ENCODE results near the gene PIGZ. TPM values are rescaled to one million over a fixed set of nuclear protein-coding genes. Genes with fewer than 3 reads are reported as not detected.

The PIGZ gene
- total RNA-seq, 2 experiments from 2014 or later = 0.12 to 0.26 TPM

DNA sequence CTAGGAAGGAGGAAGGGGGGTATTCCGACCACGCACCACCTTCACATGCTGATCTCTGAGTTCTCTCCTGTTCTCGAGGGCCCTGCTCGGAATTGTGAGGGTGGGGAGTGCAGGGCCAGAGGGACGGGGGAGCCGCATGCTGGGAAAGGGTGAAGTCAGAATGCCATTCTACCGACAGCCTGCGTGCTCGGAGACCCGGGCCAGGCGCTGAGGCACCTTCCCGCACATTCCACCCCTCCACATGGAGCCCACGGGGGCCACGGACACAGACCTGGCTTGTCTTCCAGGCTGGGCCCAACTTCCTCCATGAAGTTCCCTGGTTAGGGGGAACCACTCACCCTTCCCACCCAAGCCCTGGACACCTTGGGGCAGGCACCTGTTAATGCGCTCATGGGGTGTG lies 28.7 kb upstream of the PIGZ start:
- no peak overlapping the region for H3K27ac Mint-ChIP-seq

DNA sequence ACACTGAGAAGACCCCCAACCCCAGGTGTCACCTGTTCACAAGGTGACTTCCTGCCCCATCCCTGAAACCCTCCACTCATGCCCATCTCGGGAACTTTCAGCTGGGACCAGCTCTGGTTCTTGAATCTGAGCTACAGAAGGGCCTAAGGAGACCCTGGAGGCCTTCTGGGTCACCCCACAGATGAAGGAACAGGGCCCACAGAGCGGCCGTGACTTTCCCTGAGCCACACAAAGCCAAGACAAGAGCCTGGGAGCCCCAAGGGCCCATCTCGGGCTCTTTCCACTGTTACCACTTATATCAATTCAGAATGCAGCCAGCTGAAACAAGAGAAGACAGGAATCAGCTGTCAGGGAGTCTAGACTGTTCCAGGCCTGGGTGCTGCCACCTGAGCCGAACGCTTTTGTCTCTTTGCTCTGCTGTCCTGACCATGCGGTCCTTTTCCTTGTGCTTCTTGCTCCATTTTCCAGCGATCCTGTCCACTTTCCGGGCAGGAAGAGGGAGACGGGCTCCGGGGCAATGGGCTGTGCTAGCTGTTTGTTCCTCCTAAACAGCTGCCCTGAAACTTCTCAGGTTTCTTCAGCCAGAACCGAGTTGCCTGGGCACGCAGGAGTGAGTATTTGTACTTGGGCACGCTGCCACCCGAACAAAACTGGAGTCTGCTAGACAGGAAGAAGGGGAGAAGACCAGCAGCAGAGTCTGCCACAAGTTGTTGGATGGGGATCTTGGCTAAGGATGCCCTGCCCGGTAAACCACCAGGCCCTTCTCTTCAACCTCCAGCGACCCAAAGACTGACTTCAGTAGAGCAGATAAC lies 28.0 kb upstream of the PIGZ start:
- DNase-seq = no peak
- Mint-ChIP-seq H3K9me3 (no peaks in the 10 kb centered on the region), H3K4me3 (no peak overlapping the region), H3K27ac (no peak overlapping the region), H3K27me3 (ENCODE audit: low read depth) (no peaks in the 10 kb centered on the region), H3K36me3 (ENCODE audit: low read depth) (no peaks in the 10 kb centered on the region), H3K4me1 (ENCODE audit: low read depth) (peaks cover 1% of the 10 kb centered on the region)
- CTCF ChIA-PET = interaction anchor here (1.4 kb wide), 1 partner anchor 33 kb away, joined by 5 read pairs; the partner anchor contains the start of gene MELTF
- intact Hi-C loops (cut with micrococcal nuclease) = no loop called here

More for the DNA sequence above, 28.7 kb upstream of the PIGZ start:
- CTCF ChIA-PET = interaction anchor here (1.0 to 1.3 kb wide), 3 partner anchors 10 to 32 kb away, joined by 3 to 7 read pairs (median 3); partner anchors contain the start of gene MELTF
- no peaks in the 10 kb centered on the region for H3K36me3 Mint-ChIP-seq (ENCODE audit: low read depth)
- no peaks in the 10 kb centered on the region for H3K9me3 Mint-ChIP-seq
- H3K4me3 Mint-ChIP-seq = no peak overlapping the region
- no peak for DNase-seq
- intact Hi-C loops (cut with micrococcal nuclease) = no loop called here
- no peaks in the 10 kb centered on the region for H3K27me3 Mint-ChIP-seq (ENCODE audit: low read depth)
- peaks cover 3% of the 10 kb centered on the region for H3K4me1 Mint-ChIP-seq (ENCODE audit: low read depth)

DNA sequence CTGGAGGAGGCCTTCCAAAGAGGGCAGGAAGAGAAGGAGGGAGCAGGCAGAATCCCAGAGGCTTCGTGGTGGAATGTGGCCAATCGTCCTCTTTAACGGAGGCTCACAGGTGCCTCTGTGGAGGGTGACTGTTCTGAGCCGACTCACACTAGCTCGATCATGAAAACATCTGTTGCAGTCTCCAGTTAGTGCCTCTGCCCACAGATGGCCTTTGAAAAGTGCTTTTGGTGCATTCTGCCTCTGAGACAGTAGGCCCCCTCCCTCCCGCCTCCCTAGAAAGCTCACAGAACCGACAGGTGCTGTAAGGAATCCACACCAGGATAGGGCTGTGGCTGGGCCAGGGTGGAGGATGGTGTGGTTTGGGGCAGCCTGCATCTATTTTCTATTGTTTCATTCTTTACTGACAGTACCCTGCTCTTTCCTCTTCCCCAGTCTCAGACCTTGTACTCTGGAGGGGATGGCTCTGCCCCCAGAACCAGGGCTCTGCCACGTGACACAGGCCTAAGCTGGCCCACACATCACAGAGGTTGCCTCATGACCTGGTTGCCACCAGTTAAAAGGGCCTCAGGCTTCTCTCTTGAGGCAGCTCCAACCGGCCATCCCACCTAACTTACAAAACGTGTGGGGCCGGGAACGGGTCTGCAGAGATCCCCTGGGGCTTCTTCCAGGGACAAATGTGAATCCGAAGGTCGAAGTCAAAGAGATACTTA lies 27.2 kb upstream of the PIGZ start:
- Mint-ChIP-seq H3K36me3 (ENCODE audit: low read depth) (no peaks in the 10 kb centered on the region), H3K27me3 (ENCODE audit: low read depth) (no peaks in the 10 kb centered on the region), H3K4me3 (no peak overlapping the region), H3K9me3 (no peaks in the 10 kb centered on the region), H3K27ac (no peak overlapping the region), H3K4me1 (ENCODE audit: low read depth) (no peaks in the 10 kb centered on the region)
- CTCF ChIA-PET = interaction anchor here (0.6 to 1.4 kb wide), 2 partner anchors 34 to 158 kb away, joined by 3 to 5 read pairs; partner anchors contain the start of gene MELTF
- no peak for DNase-seq
- intact Hi-C loops (cut with micrococcal nuclease) = no loop called here

DNA sequence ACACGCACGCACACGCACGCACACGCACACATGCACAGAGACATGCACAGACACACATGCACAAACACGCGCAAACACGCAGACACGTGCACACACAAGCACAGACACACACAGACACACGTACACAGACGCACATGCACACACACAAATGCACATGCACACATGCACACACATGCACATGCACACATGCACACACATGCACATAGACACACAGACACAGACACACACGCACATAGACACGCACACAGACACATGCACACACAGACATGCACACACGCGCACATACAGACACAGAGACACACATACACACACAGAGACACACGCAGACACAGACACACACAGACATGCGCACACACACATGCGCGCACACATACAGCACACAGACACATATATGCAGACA lies 26.4 kb upstream of the PIGZ start:
- CTCF ChIA-PET = interaction anchor here (0.6 kb wide), 1 partner anchor 157 kb away, joined by 3 read pairs; no protein-coding TSS in a partner anchor
- Mint-ChIP-seq H3K27ac (no peak overlapping the region), H3K4me3 (no peak overlapping the region), H3K36me3 (ENCODE audit: low read depth) (no peaks in the 10 kb centered on the region), H3K4me1 (ENCODE audit: low read depth) (no peaks in the 10 kb centered on the region), H3K9me3 (no peaks in the 10 kb centered on the region), H3K27me3 (ENCODE audit: low read depth) (no peaks in the 10 kb centered on the region)
- intact Hi-C loops (cut with micrococcal nuclease) = no loop called here
- no peak for DNase-seq

DNA sequence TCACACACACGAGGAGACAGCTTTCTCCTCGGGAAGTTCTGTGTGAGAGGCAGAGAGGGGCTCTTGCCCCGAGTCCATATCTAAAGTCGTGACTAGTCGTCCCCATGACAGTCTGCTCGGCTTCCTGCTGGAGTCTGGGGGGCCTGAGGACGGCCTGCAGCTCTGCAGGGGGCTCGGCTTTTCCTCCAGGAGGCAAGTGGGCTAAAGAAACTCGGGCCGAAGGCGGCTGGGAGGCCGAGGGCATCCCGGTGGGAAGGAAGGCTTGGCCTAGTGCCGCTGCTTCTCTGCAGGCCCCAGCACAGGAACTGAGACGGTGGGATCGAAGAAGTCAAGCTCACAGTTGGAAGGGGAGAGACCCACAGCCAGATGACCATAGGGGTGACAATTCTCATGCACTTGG lies 25.4 kb upstream of the PIGZ start:
- no peaks in the 10 kb centered on the region for H3K9me3 Mint-ChIP-seq
- intact Hi-C loops (cut with micrococcal nuclease) = no loop called here
- H3K27me3 Mint-ChIP-seq (ENCODE audit: low read depth) = no peaks in the 10 kb centered on the region
- no peak for DNase-seq
- no peak overlapping the region for H3K27ac Mint-ChIP-seq
- no peak overlapping the region for H3K4me3 Mint-ChIP-seq
- no peaks in the 10 kb centered on the region for H3K36me3 Mint-ChIP-seq (ENCODE audit: low read depth)
- CTCF ChIA-PET = interaction anchor here (1.1 kb wide), 1 partner anchor 36 kb away, joined by 3 read pairs; the partner anchor contains the start of gene MELTF
- H3K4me1 Mint-ChIP-seq (ENCODE audit: low read depth) = no peaks in the 10 kb centered on the region

DNA sequence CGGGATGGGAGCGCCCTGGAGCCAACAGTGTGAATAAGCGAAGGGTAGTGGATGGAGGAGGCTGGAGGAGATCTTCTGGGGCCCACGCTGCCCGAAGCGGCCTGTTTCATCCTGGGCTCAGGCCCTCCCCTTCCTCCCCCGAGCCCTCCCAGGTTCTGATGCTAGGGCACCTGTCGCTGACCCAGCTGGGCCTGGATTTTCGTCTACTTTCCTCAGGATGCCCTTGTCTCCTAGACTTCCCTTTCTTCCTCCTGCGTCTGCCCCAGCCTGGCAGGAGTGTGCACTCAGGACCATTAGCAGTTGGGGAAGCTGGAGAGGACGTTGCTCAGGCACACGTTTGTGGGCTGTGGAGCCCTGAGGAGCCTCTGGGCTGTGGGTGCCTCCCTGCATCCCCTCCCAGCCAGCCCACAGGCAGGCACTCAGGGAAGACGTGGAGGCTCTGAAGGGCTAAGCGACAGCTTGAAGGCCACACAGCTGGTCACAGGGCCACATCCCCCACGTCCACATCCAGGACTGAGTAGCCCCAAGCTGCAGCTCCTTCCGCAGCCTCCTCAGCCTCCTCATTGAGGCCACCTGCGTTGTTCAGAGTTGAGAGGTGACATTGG lies 23.9 kb upstream of the PIGZ start:
- CTCF ChIA-PET = interaction anchor here (0.7 to 1.5 kb wide), 2 partner anchors 13 to 37 kb away, joined by 3 to 4 read pairs; partner anchors contain the start of gene MELTF
- intact Hi-C loops (cut with micrococcal nuclease) = no loop called here
- Mint-ChIP-seq H3K27ac (no peak overlapping the region), H3K36me3 (ENCODE audit: low read depth) (no peaks in the 10 kb centered on the region), H3K9me3 (no peaks in the 10 kb centered on the region), H3K27me3 (ENCODE audit: low read depth) (no peaks in the 10 kb centered on the region), H3K4me3 (no peak overlapping the region), H3K4me1 (ENCODE audit: low read depth) (no peaks in the 10 kb centered on the region)
- no peak for DNase-seq

DNA sequence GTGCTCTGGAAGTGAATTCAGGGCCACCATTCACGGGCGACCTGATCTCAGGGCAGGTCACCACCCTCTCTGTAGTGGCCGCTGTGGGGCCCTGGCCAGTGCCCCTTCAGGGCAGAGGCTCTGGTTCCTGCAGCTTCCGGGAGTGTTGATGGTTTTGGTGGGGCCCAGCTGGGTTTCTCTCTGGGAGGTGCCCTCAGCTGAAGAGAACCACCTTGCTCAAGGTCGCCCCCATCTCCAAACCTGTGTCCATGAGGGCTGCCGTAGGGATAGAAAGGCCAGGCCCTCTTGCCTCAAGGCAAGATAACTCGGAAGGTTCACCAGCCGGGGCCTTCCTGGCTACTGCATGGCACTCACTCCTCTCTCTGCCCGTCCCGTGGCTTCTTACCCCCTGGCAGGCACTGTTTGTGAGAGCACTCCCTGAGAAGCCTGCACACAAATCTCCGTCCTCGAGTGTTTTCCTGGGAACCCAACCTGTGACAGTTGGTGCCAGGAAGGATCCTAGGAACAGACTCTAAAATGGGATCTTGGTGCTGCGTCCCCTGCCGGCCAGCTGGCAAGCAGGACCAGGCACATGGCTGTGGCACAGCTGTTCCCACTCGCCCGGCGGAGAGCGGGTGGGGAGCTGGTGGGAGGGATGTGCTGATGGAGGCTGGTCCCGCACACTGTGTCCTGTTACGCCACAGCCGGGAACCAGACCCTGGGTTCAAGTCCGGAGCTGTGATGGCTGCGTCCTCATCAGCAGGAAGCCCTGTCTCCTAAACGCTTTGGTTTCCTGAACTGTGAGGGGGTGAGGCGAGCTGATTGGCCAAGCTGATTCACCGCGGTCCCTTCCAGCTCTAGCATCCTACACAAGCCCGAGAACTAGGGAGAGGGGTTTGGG lies 23.2 kb upstream of the PIGZ start:
- no peak overlapping the region for H3K27ac Mint-ChIP-seq
- no peaks in the 10 kb centered on the region for H3K36me3 Mint-ChIP-seq (ENCODE audit: low read depth)
- intact Hi-C loops (cut with micrococcal nuclease) = no loop called here
- CTCF ChIA-PET = interaction anchor here (0.7 to 1.5 kb wide), 2 partner anchors 12 to 37 kb away, joined by 3 to 4 read pairs; partner anchors contain the start of gene MELTF
- no peaks in the 10 kb centered on the region for H3K27me3 Mint-ChIP-seq (ENCODE audit: low read depth)
- H3K4me1 Mint-ChIP-seq (ENCODE audit: low read depth) = no peaks in the 10 kb centered on the region
- no peaks in the 10 kb centered on the region for H3K9me3 Mint-ChIP-seq
- no peak overlapping the region for H3K4me3 Mint-ChIP-seq
- no peak for DNase-seq

DNA sequence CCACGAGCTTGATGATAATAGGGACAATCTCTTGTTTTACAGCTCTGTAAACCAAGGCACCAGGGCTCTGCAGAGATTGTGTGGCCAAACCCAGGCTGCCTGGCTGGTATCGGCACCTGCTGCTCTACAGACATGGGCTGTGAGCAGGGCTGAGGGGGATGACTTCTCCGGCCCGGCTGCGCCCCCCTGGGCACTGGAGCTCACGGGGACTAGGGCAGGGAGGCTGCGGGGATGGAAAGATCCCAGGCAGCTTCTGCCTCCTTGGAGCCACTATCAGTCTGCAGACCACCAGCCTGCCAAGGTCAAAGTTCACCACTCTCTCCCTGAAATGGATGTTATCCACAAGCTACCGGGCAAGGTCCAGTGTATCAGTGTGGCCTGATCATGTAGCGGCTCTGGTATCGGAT lies 22.0 kb upstream of the PIGZ start:
- DNase-seq = no peak
- intact Hi-C loops (cut with micrococcal nuclease) = no loop called here
- no peak overlapping the region for H3K4me3 Mint-ChIP-seq
- H3K27ac Mint-ChIP-seq = no peak overlapping the region
- H3K36me3 Mint-ChIP-seq (ENCODE audit: low read depth) = no peaks in the 10 kb centered on the region
- no peaks in the 10 kb centered on the region for H3K9me3 Mint-ChIP-seq
- no peaks in the 10 kb centered on the region for H3K4me1 Mint-ChIP-seq (ENCODE audit: low read depth)
- CTCF ChIA-PET = interaction anchor here (0.5 to 0.9 kb wide), 2 partner anchors 20 to 155 kb away, joined by 3 to 4 read pairs; no protein-coding TSS in a partner anchor
- no peaks in the 10 kb centered on the region for H3K27me3 Mint-ChIP-seq (ENCODE audit: low read depth)

DNA sequence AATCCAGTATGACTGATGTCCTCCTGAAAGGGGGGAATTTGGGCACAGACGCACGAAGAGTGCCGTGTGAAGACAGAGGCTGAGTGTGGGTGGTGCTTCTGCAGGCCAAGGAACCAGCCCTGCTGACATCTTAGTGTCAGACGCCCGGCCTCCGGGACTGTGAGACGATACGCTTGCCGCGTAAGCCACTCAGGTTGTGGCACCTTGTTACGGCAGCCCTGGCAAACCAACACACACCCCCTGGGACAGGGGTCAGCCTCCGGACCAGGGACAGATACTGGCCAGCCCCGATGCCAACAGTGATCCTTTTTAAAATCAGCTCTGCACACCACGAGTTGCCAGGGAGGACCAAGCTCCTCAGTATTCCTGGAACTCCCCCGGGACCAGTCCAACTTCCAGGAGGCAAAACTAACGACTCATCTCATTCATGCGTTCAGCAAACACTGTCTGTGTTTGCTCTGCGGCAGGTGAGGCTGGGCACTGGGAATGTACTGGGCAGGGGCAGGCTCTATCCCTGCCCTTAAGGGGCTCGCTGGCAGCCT lies 21.2 kb upstream of the PIGZ start:
- Mint-ChIP-seq H3K4me1 (ENCODE audit: low read depth) (no peaks in the 10 kb centered on the region), H3K36me3 (ENCODE audit: low read depth) (no peaks in the 10 kb centered on the region), H3K9me3 (no peaks in the 10 kb centered on the region), H3K27ac (no peak overlapping the region), H3K4me3 (no peak overlapping the region), H3K27me3 (ENCODE audit: low read depth) (no peaks in the 10 kb centered on the region)
- CTCF ChIA-PET = interaction anchor here (0.9 to 1.1 kb wide), 2 partner anchors 19 to 20 kb away, joined by 3 read pairs; no protein-coding TSS in a partner anchor
- DNase-seq = no peak
- intact Hi-C loops (cut with micrococcal nuclease) = no loop called here

DNA sequence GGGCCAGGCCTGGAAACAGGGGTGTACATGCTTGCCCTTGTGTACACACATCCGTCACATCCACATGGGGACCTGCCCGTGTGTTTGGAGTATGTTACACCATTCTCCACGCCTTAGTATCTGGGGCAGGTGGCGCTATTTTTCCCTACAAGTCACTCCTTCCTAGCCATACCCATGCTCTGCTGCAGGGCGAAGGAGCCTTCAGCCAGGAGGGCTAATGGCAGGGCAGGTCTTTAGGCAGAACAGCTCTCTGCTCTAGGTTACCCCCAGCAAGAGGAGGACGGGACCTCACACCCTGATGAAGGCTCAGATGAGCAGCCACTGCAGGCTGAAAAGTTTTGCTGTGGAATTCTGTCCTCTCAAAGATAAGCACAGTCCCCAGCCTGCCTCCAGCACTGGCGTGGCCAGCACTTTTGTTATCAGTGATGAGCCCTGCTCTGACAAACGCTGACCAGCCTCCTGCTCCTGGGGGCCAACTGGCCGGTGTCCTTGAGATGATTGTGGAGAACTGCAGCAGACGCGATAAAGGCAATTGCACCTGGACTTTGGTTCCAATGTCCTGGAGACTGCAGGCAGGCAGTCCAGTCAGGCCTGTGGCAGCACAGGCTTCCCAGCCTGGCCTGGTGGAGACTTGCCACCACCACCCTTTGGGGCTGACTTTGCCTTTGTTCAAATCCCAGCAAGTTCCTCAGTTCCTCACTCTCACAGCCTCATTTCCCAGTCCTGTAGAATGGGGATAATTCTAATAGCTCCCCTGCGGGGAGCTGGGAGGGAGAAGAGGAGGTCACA lies 19.8 kb upstream of the PIGZ start:
- no peak overlapping the region for H3K4me3 Mint-ChIP-seq
- H3K36me3 Mint-ChIP-seq (ENCODE audit: low read depth) = peaks cover under 1% of the 10 kb centered on the region
- peaks cover 2% of the 10 kb centered on the region for H3K9me3 Mint-ChIP-seq
- DNase-seq = no peak
- intact Hi-C loops (cut with micrococcal nuclease) = no loop called here
- no peaks in the 10 kb centered on the region for H3K4me1 Mint-ChIP-seq (ENCODE audit: low read depth)
- H3K27me3 Mint-ChIP-seq (ENCODE audit: low read depth) = peaks cover 3% of the 10 kb centered on the region
- CTCF ChIA-PET = interaction anchor here (1.1 kb wide), 1 partner anchor 19 kb away, joined by 3 read pairs; no protein-coding TSS in a partner anchor
- H3K27ac Mint-ChIP-seq = no peak overlapping the region

DNA sequence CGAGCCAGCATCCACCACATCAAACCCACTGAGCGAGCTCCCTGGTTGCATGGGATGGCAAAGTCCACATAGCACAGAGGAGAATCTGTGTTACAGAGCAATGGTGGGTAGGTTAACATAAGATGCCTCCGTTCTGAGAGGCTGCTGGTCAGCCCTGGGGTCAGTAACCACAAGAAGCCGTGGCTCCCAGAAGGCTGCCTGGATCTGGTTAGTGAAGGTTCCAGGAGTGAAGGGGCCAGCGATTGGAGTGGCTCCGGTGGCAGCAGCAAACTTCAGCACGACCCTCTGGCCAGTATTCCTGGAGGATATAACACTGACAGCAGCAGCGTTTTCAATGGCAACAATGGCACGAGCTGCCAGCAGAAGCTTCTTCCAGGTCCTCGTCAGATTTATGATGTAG lies 18.4 kb upstream of the PIGZ start:
- CTCF ChIA-PET = interaction anchor here (1.5 kb wide), 1 partner anchor 11 kb away, joined by 3 read pairs; no protein-coding TSS in a partner anchor
- Mint-ChIP-seq H3K4me1 (ENCODE audit: low read depth) (no peaks in the 10 kb centered on the region), H3K9me3 (peaks cover 7% of the 10 kb centered on the region), H3K36me3 (ENCODE audit: low read depth) (peaks cover 3% of the 10 kb centered on the region), H3K27ac (no peak overlapping the region), H3K4me3 (no peak overlapping the region), H3K27me3 (ENCODE audit: low read depth) (peaks cover 3% of the 10 kb centered on the region)
- no peak for DNase-seq
- intact Hi-C loops (cut with micrococcal nuclease) = no loop called here

Data from activated naive CD4-positive, alpha-beta T cell treated with anti-CD3 and anti-CD28 coated beads for 36 hours (primary cell).